SK-N-SH (cell line): ENCODE data around the gene ADNP2. TPM values are rescaled to one million over a fixed set of nuclear protein-coding genes. Genes with fewer than 3 reads are reported as not detected.
"Not testable (repeated sequence)": the region's sequence is repeated elsewhere in the genome, so short reads cannot be mapped to it uniquely, and the experiment has no call there.

Experiments used
- CTCF ChIA-PET: fragments of 300-600, 350-600 bp; formaldehyde crosslinking; extraction: SDS; loops from one replicate; lab custom pipeline; 2021; lab: Yijun Ruan, JAX
- POLR2A ChIA-PET: fragments of 350-600 bp; sonication (Branson Sonifier 250); formaldehyde crosslinking; extraction: SDS; loops from one replicate; lab custom pipeline; 2020; ENCODE audit warnings: antibody characterized with exemption, inconsistent platforms; lab: Yijun Ruan, JAX
- DNase-seq: peaks from one replicate; pipeline ENCODE4 v3.0.0; 2012
- H2AFZ ChIP-seq: fragments of 200-600 bp; sonication (generic); 2 replicates; pipeline ENCODE4 v1.8.1; 2016; ENCODE audit warnings: antibody characterized with exemption, mild to moderate bottlenecking, low read depth
- H3F3A ChIP-seq: fragments of 200-600 bp; sonication (generic); replicated peaks from 2 replicates; pipeline ENCODE3; 2016; ENCODE audit warnings: antibody characterized with exemption, mild to moderate bottlenecking; ENCODE audit not compliant: insufficient read depth
- H3K27ac ChIP-seq, 2 experiments: fragments of 200-500 bp in 1 of 2; fragments of 200-600 bp in 1 of 2; sonication (Bioruptor generic) in 1 of 2; sonication (generic), shearing (Covaris generic) in 1 of 2; 2 replicates each; pipeline versions ENCODE4 v1.5.1 to v1.6.1; 2014 to 2016; ENCODE audit warnings: low read depth in 2 of 2, inconsistent platforms in 1 of 2, low read length in 1 of 2, mild to moderate bottlenecking in 1 of 2, mixed read lengths in 1 of 2
- H3K27me3 ChIP-seq: fragments of 200-600 bp; sonication (generic), shearing (Covaris generic); 2 replicates; pipeline ENCODE4 v1.6.1; 2016; ENCODE audit warnings: mixed run types; ENCODE audit not compliant: insufficient read depth
- H3K36me3 ChIP-seq, 2 experiments: fragments of 200-500 bp in 1 of 2; fragments of 200-600 bp in 1 of 2; sonication (Bioruptor generic) in 1 of 2; sonication (generic) in 1 of 2; replicated peaks in 1 of 2; 2 replicates each; pipeline versions ENCODE3 to v1.5.1; 2014 to 2016; ENCODE audit warnings: low read length in 1 of 2, mild to moderate bottlenecking in 1 of 2; ENCODE audit not compliant: insufficient read depth in 2 of 2, control insufficient read depth in 1 of 2
- H3K4me1 ChIP-seq, 2 experiments: fragments of 200-500 bp in 1 of 2; fragments of 200-600 bp in 1 of 2; sonication (Bioruptor generic) in 1 of 2; sonication (generic), shearing (Covaris generic) in 1 of 2; 2 replicates each; pipeline versions ENCODE4 v1.5.1 to v1.6.1; 2014 to 2016; ENCODE audit warnings: low read depth in 1 of 2, low read length in 1 of 2, mixed run types in 1 of 2; ENCODE audit not compliant: insufficient read depth in 2 of 2, control insufficient read depth in 1 of 2
- H3K4me2 ChIP-seq: fragments of 200-600 bp; sonication (generic), shearing (Covaris generic); 2 replicates; pipeline ENCODE4 v1.6.1; 2017; ENCODE audit warnings: mixed run types
- H3K4me3 ChIP-seq, 2 experiments: fragments of 200-500 bp in 1 of 2; fragments of 200-600 bp in 1 of 2; sonication (Bioruptor generic) in 1 of 2; sonication (generic), shearing (Covaris generic) in 1 of 2; 2 replicates each; pipeline versions ENCODE4 v1.5.1 to v1.8.1; 2014 to 2016; ENCODE audit warnings: low read depth in 2 of 2, inconsistent platforms in 1 of 2, low read length in 1 of 2, mild to moderate bottlenecking in 1 of 2, mixed read lengths in 1 of 2, moderate library complexity in 1 of 2
- H3K79me2 ChIP-seq: fragments of 200-600 bp; sonication (generic); 2 replicates; pipeline ENCODE4 v1.8.1; 2017; ENCODE audit warnings: mild to moderate bottlenecking; ENCODE audit not compliant: insufficient read depth
- H3K9ac ChIP-seq: fragments of 200-600 bp; sonication (generic); 2 replicates; pipeline ENCODE4 v1.6.1; 2017; ENCODE audit warnings: mixed run types
- H3K9me2 ChIP-seq: fragments of 200-600 bp; sonication (generic); 2 replicates; pipeline ENCODE4 v1.6.1; 2017; ENCODE audit warnings: mixed run types
- H3K9me3 ChIP-seq: fragments of 200-600 bp; sonication (generic); 2 replicates; pipeline ENCODE4 v1.6.1; 2017; ENCODE audit warnings: mixed run types, mild to moderate bottlenecking, moderate library complexity
- H4K20me1 ChIP-seq: fragments of 200-600 bp; sonication (generic); 2 replicates; pipeline ENCODE4 v1.6.1; 2017; ENCODE audit warnings: mild to moderate bottlenecking, mixed run types; ENCODE audit not compliant: insufficient read depth
- CHD2 ChIP-seq: fragments of 150-350 bp; IDR thresholded peaks from 2 replicates; pipeline ENCODE4 v1.6.1; 2018; ENCODE audit warnings: low read length; ENCODE audit not compliant: partially characterized antibody
- ELF1 ChIP-seq: IDR thresholded peaks from 2 replicates; pipeline ENCODE4 v1.4.0; 2012
- EP300 ChIP-seq, 2 experiments: IDR thresholded peaks; 2 replicates each; pipeline versions ENCODE4 v1.4.0 to v1.6.1; 2012; ENCODE audit warnings: borderline replicate concordance in 1 of 2, low read depth in 1 of 2, low read length in 1 of 2
- EZH2phosphoT487 ChIP-seq: fragments of 200-600 bp; sonication (generic); IDR thresholded peaks from 2 replicates; pipeline ENCODE4 v1.6.1; 2017; ENCODE audit warnings: low read depth, mixed run types, mild to moderate bottlenecking, antibody characterized with exemption, moderate library complexity, borderline replicate concordance
- FOSL2 ChIP-seq: IDR thresholded peaks from 2 replicates; pipeline ENCODE4 v1.4.0; 2012; ENCODE audit warnings: low read depth, mild to moderate bottlenecking, moderate library complexity, borderline replicate concordance
- FOXM1 ChIP-seq: IDR thresholded peaks from 2 replicates; pipeline ENCODE4 v1.4.0; 2012; ENCODE audit warnings: low read depth, mild to moderate bottlenecking
- GATA2 ChIP-seq: sonication (generic); formaldehyde crosslinking; IDR thresholded peaks from 2 replicates; pipeline ENCODE4 v1.5.0; 2020; ENCODE audit warnings: mild to moderate bottlenecking, missing genetic modification reagents
- IRF3 ChIP-seq: fragments of 150-350 bp; IDR thresholded peaks from 2 replicates; pipeline ENCODE4 v1.6.1; 2016; ENCODE audit warnings: mild to moderate bottlenecking, low read depth, low read length
- JUND ChIP-seq: IDR thresholded peaks from 2 replicates; pipeline ENCODE4 v1.4.0; 2012
- POLR2AphosphoS5 ChIP-seq: IDR thresholded peaks from 2 replicates; pipeline ENCODE4 v1.6.1; 2012; ENCODE audit warnings: low read depth, low read length
- WGBS: methylation state at CpG from one replicate; pipeline ENCODE4 v1.1.6; 2017; ENCODE audit warnings: low lambda C conversion rate; 5-methylcytosine and 5-hydroxymethylcytosine counted together
- polyA plus RNA-seq, 3 experiments: library from polyadenylated mRNA; depleted of rRNA; stranded (reverse); fragments of >200 nt; gene quantifications; 2 replicates each; pipeline ENCODE4 v1.2.3, GENCODE V29; 2012
- TF ChIP-seq, protein P1 (sequence below): IDR thresholded peaks from 2 replicates; pipeline ENCODE4 v1.4.0; 2012; ENCODE audit warnings: low read depth
- TF ChIP-seq, protein P2 (sequence below): IDR thresholded peaks from 2 replicates; pipeline ENCODE4 v1.4.0; 2012; ENCODE audit warnings: low read depth, borderline replicate concordance
- TF ChIP-seq, protein P3 (sequence below): fragments of 200-600 bp; sonication (generic); IDR thresholded peaks from 2 replicates; pipeline ENCODE4 v1.6.1; 2017; ENCODE audit warnings: antibody characterized with exemption, mild to moderate bottlenecking, moderate library complexity

Gene ADNP2
- polyA plus RNA-seq, 1 of the 3 experiments (the other 2 are of a cell fraction), result 4.3 TPM

DNA sequence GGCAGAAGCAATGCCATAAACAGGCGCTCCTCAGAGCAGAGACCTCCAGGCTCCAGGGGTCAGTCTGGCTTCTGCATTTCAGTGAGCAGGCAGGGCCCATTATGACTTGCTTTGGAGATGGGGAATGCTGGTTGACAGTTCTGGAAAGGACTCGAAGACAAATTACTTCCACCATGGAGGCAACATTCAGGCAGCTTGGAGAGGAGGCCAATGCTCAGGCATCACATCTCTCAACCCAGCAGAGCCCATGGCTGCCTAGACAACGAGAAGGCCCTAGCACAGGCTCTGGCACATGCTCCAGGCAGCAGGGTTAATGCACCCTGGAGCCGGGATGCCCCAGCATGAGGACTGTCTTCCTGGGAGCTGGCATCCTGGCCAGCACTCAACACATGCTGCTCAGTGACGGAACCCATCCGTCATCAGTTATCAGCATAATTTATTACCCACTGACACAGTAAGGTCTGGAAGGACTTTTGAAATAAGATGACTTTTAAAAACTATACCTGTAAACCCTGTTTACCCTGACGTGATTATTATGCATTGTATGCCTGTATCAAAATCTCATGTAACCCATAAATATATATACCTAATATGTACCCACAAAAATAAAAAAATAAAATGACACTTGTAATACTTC, 52.8 kb downstream of the ADNP2 start:
- ChIA-PET POLR2A (no interaction called here), CTCF (interaction anchor here (0.7 to 2.4 kb wide), 3 partner anchors 9 to 94 kb away, joined by 3 to 17 read pairs (median 3); no protein-coding TSS in a partner anchor)
- Histone ChIP-seq H3K9ac (no peak overlapping the region), H3K27me3 (no peaks in the 10 kb centered on the region), H3K4me3 (no peak overlapping the region), H4K20me1 (no peaks in the 10 kb centered on the region), H3K9me3 (no peaks in the 10 kb centered on the region), H2AFZ (no peak overlapping the region), H3K27ac (no peak overlapping the region), H3K4me1 (peaks cover 0 to 3% of the 10 kb centered on the region in 2 experiments; a peak in 1 of 4 replicates), H3K4me2 (no peak overlapping the region), H3K36me3 (peaks cover 0 to 9% of the 10 kb centered on the region in 2 experiments), H3K9me2 (no peaks in the 10 kb centered on the region), H3K79me2 (no peaks in the 10 kb centered on the region), H3F3A (peaks cover 5% of the 10 kb centered on the region)
- TF ChIP-seq FOXM1, result no peak
- TF ChIP-seq CHD2, result no peak
- TF ChIP-seq IRF3, result no peak
- no peak for TF ChIP-seq FOSL2
- TF ChIP-seq, protein P1, sequence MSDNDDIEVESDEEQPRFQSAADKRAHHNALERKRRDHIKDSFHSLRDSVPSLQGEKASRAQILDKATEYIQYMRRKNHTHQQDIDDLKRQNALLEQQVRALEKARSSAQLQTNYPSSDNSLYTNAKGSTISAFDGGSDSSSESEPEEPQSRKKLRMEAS, result no peak
- no peak for TF ChIP-seq JUND
- no peak for TF ChIP-seq GATA2 (CRISPR knock-in tag)
- TF ChIP-seq POLR2AphosphoS5, result no peak
- no peak for TF ChIP-seq ELF1
- no peak for TF ChIP-seq EP300 (IDR thresholded peaks at IDR 0.05; ENCODE audit: borderline replicate concordance in 1 of 2, low read depth in 1 of 2, low read length in 1 of 2)
- TF ChIP-seq, protein P2, sequence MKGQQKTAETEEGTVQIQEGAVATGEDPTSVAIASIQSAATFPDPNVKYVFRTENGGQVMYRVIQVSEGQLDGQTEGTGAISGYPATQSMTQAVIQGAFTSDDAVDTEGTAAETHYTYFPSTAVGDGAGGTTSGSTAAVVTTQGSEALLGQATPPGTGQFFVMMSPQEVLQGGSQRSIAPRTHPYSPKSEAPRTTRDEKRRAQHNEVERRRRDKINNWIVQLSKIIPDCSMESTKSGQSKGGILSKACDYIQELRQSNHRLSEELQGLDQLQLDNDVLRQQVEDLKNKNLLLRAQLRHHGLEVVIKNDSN, result no peak
- WGBS, result 82% methylated on average over 6 of the region's 7 CpGs
- DNase-seq, result no peak

DNA sequence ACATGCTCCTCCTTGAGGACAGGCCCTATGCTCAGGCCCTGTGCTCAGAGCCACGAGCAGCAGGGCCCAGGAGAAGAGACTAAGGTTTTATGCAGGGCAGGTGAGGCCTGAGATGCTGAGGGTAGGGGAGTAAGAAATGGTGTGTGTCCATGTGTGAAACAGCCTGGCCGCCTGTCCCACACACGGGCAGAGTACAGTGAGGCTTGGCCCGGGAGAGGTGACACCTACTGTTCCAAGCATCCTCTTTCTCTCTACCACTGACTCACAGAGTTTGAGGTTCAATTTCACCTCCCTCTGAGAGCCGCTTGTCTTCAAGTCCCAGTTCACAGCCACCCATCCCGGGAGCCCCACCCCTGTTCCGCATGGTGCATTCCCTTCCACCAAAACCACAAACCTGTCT, 54.1 kb downstream of the ADNP2 start:
- no peak for DNase-seq
- WGBS, result 85% methylated on average over 4 of the region's 7 CpGs
- H2AFZ ChIP-seq, result no peak overlapping the region
- H3K4me3 ChIP-seq, result no peak overlapping the region
- CTCF ChIA-PET, result no interaction called here
- no peaks in the 10 kb centered on the region for H3K79me2 ChIP-seq
- POLR2A ChIA-PET, result no interaction called here
- H4K20me1 ChIP-seq, result no peaks in the 10 kb centered on the region
- H3F3A ChIP-seq, result no peaks in the 10 kb centered on the region
- no peaks in the 10 kb centered on the region for H3K27me3 ChIP-seq
- H3K4me1 ChIP-seq, result peaks cover 0 to 3% of the 10 kb centered on the region in 2 experiments; a peak in 1 of 4 replicates
- no peak for TF ChIP-seq FOSL2
- no peak for TF ChIP-seq GATA2 (CRISPR knock-in tag)
- TF ChIP-seq, protein P3, sequence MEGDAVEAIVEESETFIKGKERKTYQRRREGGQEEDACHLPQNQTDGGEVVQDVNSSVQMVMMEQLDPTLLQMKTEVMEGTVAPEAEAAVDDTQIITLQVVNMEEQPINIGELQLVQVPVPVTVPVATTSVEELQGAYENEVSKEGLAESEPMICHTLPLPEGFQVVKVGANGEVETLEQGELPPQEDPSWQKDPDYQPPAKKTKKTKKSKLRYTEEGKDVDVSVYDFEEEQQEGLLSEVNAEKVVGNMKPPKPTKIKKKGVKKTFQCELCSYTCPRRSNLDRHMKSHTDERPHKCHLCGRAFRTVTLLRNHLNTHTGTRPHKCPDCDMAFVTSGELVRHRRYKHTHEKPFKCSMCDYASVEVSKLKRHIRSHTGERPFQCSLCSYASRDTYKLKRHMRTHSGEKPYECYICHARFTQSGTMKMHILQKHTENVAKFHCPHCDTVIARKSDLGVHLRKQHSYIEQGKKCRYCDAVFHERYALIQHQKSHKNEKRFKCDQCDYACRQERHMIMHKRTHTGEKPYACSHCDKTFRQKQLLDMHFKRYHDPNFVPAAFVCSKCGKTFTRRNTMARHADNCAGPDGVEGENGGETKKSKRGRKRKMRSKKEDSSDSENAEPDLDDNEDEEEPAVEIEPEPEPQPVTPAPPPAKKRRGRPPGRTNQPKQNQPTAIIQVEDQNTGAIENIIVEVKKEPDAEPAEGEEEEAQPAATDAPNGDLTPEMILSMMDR, result no peak
- TF ChIP-seq, protein P1, result no peak
- no peak for TF ChIP-seq EZH2phosphoT487
- no peak overlapping the region for H3K27ac ChIP-seq
- no peaks in the 10 kb centered on the region for H3K9me2 ChIP-seq
- H3K9ac ChIP-seq, result no peak overlapping the region
- no peak overlapping the region for H3K4me2 ChIP-seq
- H3K9me3 ChIP-seq, result no peaks in the 10 kb centered on the region
- H3K36me3 ChIP-seq, result peaks cover 0 to 9% of the 10 kb centered on the region in 2 experiments

DNA sequence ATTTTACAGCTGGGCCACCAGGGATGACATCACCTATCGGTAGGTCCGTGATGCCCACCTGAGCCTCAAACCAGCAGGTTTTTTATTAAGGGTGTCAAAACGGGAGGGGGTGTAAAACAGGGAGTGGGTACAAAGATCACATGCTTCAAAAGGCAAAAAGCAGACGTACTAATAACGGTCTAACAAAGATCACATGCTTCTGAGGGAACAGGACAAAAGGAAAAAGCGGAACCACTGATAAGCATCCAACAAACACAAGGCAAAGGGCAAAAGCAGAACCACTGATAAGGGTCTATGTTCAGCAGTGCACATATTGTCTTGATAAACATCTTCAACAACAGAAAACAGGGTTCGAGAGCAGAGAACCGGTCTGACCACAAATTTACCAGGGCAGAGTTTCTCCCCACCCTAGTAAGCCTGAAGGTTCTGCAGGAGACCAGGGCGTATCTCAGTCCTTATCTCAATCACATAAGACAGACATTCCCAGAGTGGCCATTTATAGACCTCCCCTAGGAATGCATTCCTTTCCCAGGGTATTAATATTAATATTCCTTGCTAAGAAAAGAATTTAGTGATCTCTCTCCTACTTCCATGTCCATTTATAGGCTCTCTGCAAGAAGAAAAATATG, 55.8 kb downstream of the ADNP2 start:
- CTCF ChIA-PET, H4K20me1 ChIP-seq, H3K4me1 ChIP-seq, H3K4me3 ChIP-seq, H3F3A ChIP-seq, H3K9ac ChIP-seq, H2AFZ ChIP-seq, DNase-seq, H3K27me3 ChIP-seq, H3K4me2 ChIP-seq, H3K9me3 ChIP-seq, POLR2A ChIA-PET, H3K27ac ChIP-seq, H3K9me2 ChIP-seq, H3K79me2 ChIP-seq, H3K36me3 ChIP-seq: not testable (repeated sequence)
- 59% methylated on average over 9 of the region's 9 CpGs for WGBS
